Measurements from ENCODE around the gene ACVR1B.

ACVR1B gene

DNA sequence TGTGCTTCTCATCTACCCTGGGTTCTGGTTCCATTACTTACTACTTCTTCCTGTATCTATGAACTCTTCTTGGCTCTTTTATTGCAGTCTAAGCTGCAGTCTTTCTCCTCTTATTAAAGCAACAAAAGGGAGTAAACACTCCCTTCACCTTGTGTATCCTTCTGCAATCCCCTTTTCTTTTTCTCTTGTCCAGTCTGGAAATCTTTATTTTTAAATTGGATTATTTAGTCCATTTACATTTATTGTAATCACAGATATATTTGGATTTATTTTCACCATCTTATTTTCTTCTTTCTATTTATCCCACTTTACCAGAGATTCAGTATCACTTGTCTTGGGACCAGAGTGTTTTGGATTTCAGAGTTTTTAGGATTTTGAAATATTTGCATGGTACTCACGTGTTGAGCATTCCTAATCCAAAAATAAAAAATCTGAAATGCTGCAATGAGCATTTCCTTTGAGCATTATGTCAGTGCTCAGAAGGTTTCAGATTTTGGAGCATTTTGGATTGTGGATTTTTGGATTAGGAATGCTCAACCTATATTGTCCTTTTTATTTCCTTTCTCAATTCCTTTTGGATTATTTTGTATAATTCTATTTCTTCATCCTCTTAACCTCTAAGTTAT, 6.8 kb upstream of the ACVR1B start:
- no peak for DNase-seq

DNA sequence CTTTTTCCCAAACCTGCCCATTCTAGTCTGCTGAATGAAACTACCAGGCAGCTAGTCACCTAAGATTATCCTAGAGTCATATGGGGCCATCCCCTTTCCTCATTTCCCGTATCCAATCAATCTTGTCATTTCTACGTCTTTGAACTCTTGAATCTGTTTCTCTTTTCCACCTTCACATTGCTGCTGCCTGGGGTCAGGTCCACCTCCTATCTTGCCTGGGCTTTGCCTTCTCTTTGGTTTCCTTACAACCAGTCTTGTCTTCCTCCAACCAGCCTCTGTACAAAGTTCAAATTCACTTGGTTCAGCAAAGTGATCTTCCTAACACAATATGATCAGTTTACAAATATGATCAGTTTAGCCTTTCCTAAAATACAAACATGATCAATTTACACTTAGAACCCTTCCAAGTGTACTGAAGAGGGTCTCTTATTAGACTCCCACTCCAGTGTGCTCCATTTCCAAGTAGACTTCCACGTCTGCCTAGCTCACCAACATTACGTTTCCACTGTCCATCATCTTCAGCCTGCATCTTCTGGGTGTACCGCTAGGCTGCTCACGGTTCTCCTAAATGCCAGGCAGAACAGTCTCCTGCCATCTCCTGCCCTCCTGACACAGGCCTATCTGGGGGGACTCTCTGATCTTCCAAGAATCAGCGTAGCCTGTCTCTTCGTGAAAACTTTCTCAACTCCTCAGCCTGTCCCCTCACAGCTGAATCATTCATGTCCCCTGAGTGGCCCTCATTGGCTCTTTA, 4.1 kb upstream of the ACVR1B start:
- no peak for DNase-seq

DNA sequence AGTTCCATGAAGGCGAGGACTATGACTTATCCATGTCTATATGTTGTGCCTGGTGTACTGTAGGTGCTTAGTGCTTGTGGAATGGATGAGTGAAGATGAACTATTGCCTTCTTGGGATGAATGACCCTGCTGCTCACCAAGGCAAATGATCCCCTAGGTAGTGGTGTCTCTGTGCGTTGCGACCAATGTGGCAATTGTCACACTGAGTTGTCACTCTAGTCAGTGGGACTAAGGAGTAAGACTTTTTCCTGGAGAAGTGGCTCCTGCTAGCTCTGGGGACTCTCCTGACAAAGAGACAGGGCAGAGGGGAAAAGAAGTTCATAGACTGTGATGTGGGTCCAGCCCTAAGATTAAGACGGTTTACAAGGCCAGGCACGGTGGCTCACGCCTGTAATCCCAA, 3.4 kb upstream of the ACVR1B start:
- DNase-seq, result no peak

DNA sequence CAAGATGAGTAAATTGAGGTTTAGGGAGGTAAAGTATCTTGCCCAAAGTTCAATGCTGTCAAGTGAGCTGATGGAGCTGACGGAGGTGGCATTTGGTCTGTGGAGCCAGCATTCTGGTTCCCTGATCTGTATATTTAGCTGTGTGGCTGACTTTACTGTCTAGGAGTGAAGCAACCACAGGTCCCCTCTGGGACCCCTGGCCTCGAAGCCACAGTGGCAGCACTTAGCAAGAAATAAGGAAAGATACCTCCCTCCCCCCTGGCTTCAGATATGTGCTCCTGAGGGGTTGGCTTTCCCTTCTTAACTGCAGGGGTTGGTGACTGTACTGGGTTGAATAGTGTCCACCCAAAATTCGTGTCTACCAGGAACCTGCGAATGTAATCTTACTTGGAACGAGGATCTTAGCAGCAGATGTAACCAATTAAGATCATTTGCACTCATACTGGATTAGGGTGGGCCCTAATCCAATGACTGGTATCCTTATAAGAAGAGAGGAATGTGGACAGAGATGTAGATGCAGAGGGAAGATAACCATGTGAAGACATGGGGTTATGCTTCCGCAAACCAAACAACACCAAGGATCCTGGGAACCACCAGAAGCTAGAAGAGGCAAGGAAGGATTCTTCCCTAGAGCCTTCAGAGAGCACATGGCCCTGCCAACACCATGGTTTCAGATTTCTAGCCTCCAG, 2.0 kb upstream of the ACVR1B start:
- DNase-seq, result no peak

DNA sequence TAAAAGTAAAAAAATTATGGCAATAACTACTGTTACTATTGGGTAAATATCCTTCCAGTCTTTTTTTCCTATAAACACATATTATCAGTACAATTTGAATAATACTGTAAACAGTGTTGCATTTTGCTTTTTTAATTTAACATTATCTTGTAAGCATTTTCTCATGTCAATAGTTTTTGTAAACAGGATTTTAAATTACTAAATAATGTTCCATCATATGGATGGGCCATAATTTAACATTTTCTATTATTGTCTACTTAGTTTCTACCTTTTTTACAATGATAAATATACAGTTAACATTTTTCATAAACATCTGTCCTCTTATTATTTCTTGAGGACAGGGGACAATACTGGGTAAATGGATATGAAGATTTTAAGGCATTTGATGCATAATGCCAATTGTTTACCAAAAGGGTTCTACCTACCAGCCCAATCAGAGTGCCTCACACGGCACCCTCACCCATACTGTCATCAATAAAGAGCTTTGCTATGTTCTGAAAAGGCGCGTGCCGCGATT, 759 bp upstream of the ACVR1B start:
- DNase-seq, result no peak

DNA sequence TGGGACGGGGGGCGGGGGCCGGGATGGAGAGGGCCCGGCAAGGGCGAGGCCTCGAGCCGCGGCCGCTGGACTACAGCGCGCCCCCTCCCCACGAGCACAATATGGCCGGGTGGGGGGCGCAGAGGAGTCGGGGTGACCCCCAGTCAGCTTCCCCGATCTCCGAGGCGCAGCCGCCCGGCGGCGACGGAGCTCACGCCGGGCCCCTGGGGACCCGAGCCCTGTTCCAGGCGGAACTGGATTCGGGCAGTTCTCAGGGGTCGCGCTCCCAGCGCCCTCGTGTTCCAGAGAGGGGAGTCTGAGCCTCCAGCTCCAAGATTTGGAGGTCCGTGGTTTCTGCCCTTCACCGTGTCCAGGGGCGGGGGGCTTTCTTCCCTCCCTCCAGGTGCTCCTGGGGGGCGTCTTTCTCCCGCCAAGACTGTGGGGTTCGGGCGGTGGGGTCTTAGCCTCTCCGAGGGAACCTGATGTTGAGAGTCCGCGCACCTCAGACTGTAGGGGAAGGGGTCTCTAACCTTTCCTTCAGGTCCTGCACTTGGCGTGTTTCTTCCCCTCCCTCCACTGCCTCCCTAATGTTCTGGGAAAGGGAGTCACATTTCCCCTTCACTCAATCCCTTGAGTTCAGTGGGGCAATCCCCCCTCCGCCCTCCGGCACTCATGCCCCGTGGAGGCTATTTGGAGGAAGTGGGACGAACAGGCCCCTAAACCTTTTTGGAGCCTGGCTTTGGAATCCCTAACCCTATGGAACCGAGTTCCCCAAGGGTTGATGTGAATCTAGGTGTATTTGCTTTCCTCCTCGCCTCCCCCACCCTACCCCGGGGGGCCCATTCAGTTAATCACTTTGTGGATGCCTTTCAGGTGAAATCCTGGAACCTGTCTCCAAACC, 584 bp downstream of the ACVR1B start:
- no peak for DNase-seq

DNA sequence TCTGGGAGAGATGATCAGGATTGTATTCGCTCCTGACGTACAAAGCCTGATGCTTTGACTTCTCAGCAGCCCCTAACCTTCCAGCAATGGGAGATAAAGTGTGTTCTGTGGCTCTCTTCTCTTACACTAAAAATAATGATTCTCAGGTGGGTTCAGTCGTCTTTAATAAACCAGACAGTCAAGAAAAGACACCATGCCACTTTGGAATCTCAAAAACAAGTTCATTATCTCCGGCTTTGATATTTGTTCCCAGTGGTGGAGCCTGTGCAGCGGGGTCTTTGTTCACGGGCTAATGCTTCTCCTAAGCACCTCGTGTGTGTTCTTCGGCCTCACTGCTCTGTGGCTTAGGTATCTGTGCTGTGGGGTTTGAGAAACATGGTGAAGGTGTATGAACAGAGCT, 1.6 kb downstream of the ACVR1B start:
- no peak for DNase-seq

DNA sequence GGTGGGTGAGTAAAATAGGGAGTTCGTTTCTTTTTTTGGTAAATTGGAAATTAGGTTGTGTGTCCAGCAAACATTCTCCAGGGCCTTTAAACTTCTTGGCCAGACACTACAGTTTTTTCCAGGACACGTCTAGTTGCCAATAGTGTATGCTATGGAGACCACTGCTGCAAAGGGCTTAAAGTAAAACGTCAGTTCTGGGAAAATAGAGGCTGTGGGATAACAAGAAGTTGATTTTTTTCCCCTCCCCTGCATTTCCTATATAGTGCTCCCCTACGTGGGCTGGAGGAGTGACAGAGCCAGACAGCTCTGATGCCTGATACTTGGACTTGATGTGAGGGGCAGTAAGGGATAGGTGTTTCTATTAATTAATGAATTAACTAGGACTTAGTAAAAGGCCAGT, 2.4 kb downstream of the ACVR1B start:
- no peak for DNase-seq

DNA sequence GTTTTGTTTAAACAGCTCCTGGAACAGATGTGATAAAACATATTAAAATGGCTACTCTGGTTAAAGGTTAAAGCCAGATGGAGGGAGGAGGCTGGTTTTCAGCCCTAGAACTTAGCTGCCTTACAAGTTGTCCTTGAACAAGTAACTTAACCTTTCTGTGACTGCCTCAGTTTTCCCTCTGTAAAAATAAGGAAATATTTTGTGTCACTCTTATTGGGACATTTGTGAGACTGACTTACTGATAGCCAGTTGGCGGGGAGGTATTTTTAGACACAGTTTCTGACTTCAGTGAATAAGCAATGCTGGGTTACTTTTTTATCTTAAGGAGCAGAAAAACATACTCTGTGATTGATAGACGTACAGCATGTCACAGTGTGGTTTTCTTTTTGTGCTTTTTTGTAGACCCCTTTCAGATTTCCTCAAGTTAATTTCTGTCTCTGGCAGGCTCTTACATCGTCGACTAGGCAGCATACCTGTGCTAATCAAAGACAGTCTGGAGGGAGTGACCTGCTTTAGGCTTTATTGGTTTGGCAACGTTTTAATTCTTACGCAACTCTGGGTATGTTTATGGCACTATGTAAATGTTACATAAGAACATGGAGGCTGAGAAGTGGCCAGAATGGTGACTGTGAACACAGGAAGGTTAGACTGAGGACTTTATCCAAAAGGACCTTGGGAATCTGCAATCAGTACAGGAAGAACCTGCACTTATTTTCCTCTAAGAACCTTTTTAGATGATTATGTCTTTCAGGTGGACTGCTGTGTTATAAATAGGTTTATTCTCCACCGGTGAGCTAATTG, 3.3 kb downstream of the ACVR1B start:
- no peak for DNase-seq

DNA sequence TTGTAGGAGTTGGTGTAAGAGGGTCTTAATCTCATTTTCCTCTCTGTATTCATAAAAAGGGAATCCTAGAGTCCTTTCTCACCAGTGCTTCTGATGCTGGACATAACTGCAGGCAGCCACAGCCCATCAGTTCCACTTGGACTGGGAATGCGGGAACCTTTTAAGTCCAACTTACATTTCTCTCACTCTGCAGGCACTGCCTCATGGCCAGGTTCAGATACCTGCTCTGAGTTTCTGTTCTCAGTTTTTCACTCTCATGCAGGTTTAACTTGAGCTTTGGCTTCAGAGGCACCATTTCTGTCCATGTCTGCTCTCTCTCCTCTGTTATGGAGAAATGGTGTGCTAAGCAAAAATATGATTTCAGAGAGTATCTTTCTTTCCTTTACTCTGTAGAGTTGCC, 4.2 kb downstream of the ACVR1B start:
- no peak for DNase-seq

DNA sequence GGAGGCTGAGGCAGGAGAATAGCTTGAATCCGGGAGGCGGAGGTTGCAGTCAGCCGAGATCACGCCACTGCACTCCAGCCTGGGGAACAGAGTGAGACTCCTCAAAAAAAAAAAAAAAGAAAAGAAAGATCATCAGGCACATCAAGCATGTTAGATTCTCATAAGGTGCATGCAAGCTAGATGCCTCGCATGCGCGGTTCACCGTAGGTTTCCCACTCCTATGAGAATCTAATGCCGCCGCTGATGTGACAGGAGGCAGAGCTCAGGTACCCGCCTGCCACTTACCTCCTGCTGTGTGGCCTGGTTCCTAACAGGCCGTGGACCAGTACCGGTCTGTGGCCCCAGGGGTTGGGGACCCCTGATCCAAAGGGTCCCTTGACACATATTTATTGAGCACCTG, 7.0 kb downstream of the ACVR1B start:
- no peak for DNase-seq

DNA sequence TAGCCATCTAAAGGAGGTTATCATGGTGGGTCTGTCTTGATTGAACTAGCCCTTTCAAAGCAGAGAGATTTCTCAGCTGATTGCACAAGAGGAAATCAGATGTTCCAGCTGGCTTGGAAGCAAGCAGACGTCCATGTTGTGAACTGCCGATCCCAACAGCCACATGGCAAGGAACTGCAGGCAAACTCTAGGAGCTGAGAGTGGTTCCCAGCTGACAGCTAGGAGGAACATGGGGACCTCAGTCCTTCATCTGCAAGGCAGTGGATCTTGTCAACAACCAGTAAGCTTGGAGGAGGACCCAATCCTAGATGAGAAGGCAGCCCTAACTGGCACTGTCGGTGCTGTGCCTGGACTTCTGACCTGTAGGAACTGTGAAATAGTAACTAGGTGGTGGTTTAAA, 7.7 kb downstream of the ACVR1B start:
- no peak for DNase-seq

DNA sequence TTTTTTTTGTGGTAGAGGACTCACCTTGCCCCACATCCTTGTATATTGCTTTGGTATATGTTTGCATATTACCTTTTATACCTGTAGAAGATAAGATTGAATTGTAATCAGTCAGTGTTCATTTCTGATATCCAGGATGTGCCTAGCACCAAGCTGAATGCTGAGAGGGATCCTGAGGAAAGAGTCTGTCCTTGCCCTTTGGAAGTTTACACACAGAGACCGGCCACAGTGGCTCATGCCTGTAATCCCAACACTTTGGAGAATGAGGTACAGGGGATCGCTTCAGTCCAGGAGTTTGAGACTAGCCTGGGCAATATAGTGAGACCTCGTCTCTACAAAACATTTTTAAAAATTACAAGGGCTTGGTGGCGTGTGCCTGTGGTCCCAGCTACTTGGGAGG, 8.4 kb downstream of the ACVR1B start:
- DNase-seq, result no peak

DNA sequence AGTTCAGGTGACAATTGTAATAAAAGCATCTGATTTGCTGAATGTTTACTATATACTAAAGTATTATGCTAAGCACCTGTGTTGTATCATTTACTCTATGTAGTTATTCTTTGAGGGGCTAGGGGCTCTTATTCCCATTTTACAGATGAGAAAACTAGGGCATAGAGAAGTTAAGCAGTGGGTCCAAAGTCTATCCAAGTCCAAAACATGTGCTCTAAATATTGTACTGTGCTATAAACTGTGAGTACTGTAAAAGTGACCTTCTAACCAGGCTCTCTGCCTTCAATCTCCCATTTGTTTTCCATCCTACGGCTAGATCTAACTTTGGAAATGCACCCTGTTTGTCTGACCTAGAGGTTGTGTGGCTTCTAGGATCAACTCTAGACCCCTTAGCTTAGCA, 9.0 kb downstream of the ACVR1B start:
- no peak for DNase-seq

DNA sequence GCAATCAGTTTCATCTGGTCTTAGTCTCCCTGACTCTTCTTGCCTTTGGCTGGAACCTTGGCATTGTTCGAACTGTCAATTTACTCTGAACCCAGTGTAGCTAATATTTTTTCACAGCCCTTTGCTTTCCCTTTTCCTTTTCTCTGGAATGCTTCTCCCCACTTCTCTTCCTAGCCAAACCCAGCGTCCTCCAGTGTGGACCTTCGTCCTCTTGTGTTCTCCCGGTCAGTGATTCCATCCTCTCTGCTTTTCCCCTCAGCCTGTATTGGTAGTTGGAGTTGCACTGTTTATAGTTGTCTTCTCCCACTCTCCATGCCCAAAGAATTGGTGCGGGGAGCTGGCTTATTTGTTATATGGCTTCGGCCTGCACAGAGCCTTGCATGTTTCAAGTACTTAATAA, 9.4 kb downstream of the ACVR1B start:
- DNase-seq, result no peak

DNA sequence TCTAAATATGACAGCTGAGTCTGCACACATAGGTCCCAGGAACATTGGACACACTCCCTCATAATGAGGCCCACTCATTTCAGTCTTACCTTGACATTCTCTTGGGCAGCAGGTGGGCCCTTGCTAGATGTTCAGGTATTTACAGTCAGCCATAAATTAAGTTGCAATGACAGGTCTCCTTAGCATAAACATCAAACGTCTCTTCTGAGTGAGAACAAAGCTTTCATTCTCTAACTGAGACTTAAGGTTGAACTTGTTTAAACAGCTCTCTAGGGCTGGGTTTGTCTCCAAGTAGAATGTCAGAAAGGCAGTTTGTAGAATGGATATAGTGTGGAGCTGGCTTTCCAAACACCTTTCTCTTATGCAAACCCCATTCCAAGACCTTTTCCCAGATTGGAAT, 10.3 kb downstream of the ACVR1B start:
- no peak for DNase-seq

DNA sequence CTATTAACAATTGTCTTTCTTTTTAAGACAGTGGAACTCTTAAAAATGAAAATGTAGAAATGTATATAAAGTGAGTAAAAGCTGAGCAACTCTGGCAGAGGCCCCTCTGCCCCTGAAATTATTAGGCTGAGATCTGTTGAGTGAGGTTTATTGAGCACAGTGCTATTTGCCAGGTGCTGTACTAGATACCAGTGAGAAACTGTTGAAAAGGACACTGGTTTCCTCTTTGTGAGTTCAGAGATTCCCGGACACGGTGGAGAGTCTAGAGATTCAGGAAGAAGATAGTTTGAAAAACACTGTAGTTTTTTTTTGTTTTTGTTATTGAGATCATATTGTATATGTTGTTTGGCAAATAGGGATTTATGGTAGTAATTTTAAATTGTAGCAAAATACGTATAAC, 11.2 kb downstream of the ACVR1B start:
- no peak for DNase-seq

DNA sequence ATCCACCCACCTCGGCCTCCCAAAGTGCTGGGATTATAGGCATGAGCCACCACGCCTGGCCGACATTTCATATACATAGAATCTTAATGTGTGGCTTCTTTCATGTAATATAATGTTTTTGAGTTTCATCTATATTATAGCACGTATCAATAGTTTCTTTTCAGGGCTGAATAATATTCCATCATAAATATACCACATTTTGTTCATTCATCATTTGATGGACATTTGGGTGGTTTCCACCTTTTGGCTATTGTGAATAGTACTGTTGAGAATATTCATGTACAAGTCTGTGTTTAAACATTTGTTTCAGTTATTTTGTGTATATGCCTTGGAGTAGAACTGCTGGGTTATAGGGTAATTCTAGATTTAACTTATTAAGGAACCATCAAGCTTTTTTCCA, 12.0 kb downstream of the ACVR1B start:
- no peak for DNase-seq

DNA sequence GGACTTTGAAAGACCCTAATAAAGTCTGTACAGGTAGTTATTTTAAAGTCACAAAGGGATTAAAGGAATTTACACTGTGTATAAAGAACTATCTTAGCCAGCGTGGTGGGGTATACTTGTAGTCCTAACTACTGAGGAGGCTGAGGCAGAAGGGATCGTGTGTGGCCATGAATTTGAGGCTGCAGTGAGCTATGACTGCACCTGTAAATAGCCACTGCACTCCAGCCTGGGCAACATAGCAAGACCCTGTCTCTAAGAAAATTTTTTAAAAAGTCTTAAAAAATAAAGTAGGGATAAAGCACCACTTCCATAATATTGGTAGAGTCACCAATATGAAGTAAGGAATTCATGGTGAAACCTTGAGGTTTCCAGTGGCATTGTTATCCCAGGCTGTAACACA, 18.1 kb downstream of the ACVR1B start:
- no peak for DNase-seq

DNA sequence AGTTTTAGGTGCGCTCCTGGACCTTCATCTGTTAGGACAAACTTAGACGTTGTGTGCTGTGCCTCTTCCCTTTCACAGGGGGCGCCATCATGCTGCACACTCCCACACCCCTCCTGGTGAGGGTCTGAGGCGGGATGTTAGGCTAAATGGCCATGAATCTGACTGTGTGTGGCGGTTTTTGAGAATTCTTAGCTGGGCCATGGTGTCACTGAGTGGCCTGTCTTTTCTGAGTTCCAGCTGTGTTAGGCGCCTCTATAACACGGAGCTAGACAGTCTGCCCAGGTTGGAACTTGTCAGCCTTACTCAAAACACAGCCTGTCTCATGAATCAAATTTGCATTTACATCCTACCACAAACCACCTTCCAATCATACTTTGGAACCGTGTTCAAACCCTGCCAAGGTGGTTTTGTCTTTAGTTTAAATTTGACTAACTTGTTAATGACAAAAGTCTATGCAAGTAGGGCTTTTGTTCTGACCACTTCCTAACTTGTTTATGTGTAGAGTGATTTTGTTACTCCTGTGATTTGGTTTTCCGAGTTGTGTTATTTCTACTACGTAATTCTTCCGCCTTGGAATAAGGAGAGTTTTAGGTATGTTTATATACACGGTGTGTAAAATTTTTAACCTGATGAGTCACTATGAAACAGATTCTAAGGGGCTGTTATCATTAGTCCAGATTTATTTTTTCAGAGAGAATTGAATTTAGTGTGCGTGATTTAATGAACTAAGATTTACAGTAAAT, 19.6 kb downstream of the ACVR1B start:
- no peak for DNase-seq

DNA sequence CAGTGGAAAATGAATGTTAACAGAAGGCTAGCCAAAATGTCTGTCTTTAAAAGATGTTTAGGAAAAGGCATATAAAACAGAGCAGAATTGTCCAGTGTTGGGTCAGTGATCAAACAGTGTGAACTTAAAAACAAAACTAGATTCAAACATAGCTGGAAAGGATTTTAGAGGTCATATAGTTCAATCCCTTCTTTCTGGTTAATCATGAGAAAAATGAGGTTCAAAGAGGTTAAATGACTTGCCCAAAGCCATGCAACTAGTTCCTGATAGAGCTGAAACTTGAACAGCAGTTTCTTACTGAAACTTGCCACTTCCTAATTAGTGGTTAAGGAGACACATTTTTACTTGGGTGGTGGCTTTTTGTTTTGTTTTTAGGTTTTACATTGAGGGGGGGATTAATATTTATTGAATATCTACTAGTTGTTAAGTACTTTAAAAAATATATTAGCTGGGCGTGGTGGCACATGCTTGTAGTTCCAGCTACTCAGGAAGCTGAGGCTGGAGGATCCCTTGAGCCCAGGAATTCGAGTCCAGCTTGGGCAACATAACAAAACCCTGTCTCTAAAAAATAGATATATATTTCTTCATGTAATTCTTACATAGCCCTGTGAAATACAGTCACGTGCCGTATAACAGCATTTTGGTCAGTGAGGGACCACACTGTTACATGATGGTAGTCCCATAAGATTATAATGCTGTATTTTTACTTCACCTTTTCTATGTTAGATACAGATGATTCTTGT, 20.4 kb downstream of the ACVR1B start:
- DNase-seq, result no peak

All from NCI-H1694 (cell line).